CD14-positive monocyte (primary cell): ENCODE results near the gene CEBPB. TPM values are rescaled to one million over a fixed set of nuclear protein-coding genes. Genes with fewer than 3 reads are reported as not detected.

ENCODE experiments used
- DNase-seq, 3 donors: peaks; one replicate each; pipeline ENCODE4 v3.0.0-alpha.2; 2011 to 2022
- H2AFZ ChIP-seq: 2 replicates; pipeline ENCODE4 v1.6.0; 2012; ENCODE audit warnings: mild to moderate bottlenecking, low read depth, low read length, inconsistent platforms; ENCODE audit not compliant: insufficient read depth, poor library complexity, severe bottlenecking
- H3K27ac ChIP-seq, 2 donors: 1 replicate in 1 of 2; 2 replicates in 1 of 2; pipeline ENCODE4 v1.5.1; 2012 to 2013; ENCODE audit warnings: low read length in 2 of 2, control low read depth in 1 of 2, inconsistent platforms in 1 of 2, low read depth in 1 of 2, mild to moderate bottlenecking in 1 of 2
- H3K27me3 ChIP-seq, 2 donors: one replicate each; pipeline versions ENCODE4 v1.6.0 to v1.6.1; 2011 to 2013; ENCODE audit warnings: low read length in 2 of 2; ENCODE audit not compliant: control insufficient read depth in 2 of 2, insufficient read depth in 2 of 2
- H3K36me3 ChIP-seq, 2 donors: replicated peaks in 1 of 2; 1 replicate in 1 of 2; 2 replicates in 1 of 2; pipeline versions ENCODE4 v1.5.1 to v1.6.1; 2012 to 2013; ENCODE audit warnings: low read length in 2 of 2, control low read depth in 1 of 2, inconsistent platforms in 1 of 2, mild to moderate bottlenecking in 1 of 2; ENCODE audit not compliant: insufficient read depth in 2 of 2, control insufficient read depth in 1 of 2
- H3K4me1 ChIP-seq, 2 donors: 1 replicate in 1 of 2; 2 replicates in 1 of 2; pipeline versions ENCODE4 v1.5.1 to v1.6.1; 2012 to 2013; ENCODE audit warnings: low read length in 2 of 2, control low read depth in 1 of 2, inconsistent platforms in 1 of 2, mild to moderate bottlenecking in 1 of 2, moderate library complexity in 1 of 2; ENCODE audit not compliant: insufficient read depth in 2 of 2, control insufficient read depth in 1 of 2
- H3K4me2 ChIP-seq: replicated peaks from 2 replicates; pipeline ENCODE3; 2012; ENCODE audit warnings: low read length, moderate library complexity, mild to moderate bottlenecking; ENCODE audit not compliant: poor library complexity, severe bottlenecking; ENCODE audit errors: extremely low read depth
- H3K4me3 ChIP-seq, 3 experiments: fragments of 200-600 bp in 1 of 3; sonication (generic) in 1 of 3; replicated peaks in 1 of 3; 1 replicate in 2 of 3; 2 replicates in 1 of 3; pipeline ENCODE4 v1.5.1; 2011 to 2013; ENCODE audit warnings: low read length in 3 of 3, mild to moderate bottlenecking in 3 of 3, control low read depth in 2 of 3, low read depth in 2 of 3, inconsistent platforms in 1 of 3, moderate library complexity in 1 of 3
- H3K79me2 ChIP-seq: 2 replicates; pipeline ENCODE4 v1.6.0; 2012; ENCODE audit warnings: mild to moderate bottlenecking, control low read depth, inconsistent platforms, low read length, moderate library complexity; ENCODE audit not compliant: insufficient read depth
- H3K9ac ChIP-seq: 2 replicates; pipeline ENCODE4 v1.6.0; 2017; ENCODE audit warnings: low read length, mild to moderate bottlenecking; ENCODE audit not compliant: insufficient read depth, poor library complexity, severe bottlenecking
- H3K9me3 ChIP-seq, 2 donors: replicated peaks in 1 of 2; 1 replicate in 1 of 2; 2 replicates in 1 of 2; pipeline versions ENCODE4 v1.5.1 to v1.6.1; 2012 to 2013; ENCODE audit warnings: low read length in 2 of 2, control low read depth in 1 of 2; ENCODE audit not compliant: control insufficient read depth in 1 of 2, insufficient read depth in 1 of 2
- H4K20me1 ChIP-seq: 2 replicates; pipeline ENCODE4 v1.6.0; 2012; ENCODE audit warnings: mild to moderate bottlenecking, low read length, control low read depth, moderate library complexity; ENCODE audit not compliant: insufficient read depth
- H3K27ac Mint-ChIP-seq, 7 donors: one replicate each; pipeline ENCODE4 v1.8.0; 2020; ENCODE audit warnings: mild to moderate bottlenecking in 7 of 7, mixed read lengths in 7 of 7, moderate library complexity in 6 of 7, inconsistent platforms in 2 of 7
- H3K27me3 Mint-ChIP-seq, 3 donors: one replicate each; pipeline ENCODE4 v1.8.0; 2021 to 2022; ENCODE audit warnings: low read depth in 3 of 3, mild to moderate bottlenecking in 3 of 3, mixed read lengths in 3 of 3, moderate library complexity in 3 of 3, inconsistent platforms in 1 of 3
- H3K36me3 Mint-ChIP-seq, 2 donors: one replicate each; pipeline ENCODE4 v1.8.0; 2020; ENCODE audit warnings: mixed read lengths in 2 of 2, inconsistent platforms in 1 of 2, mild to moderate bottlenecking in 1 of 2
- H3K4me1 Mint-ChIP-seq: one replicate; pipeline ENCODE4 v1.8.0; 2020; ENCODE audit warnings: mild to moderate bottlenecking, mixed read lengths
- H3K4me3 Mint-ChIP-seq, 2 donors: one replicate each; pipeline ENCODE4 v1.8.0; 2020; ENCODE audit warnings: mild to moderate bottlenecking in 2 of 2, mixed read lengths in 2 of 2, moderate library complexity in 1 of 2
- H3K9me3 Mint-ChIP-seq, 7 donors: one replicate each; pipeline ENCODE4 v1.8.0; 2020 to 2022; ENCODE audit warnings: mixed read lengths in 7 of 7, mild to moderate bottlenecking in 6 of 7, moderate library complexity in 6 of 7, inconsistent platforms in 2 of 7
- CTCF ChIP-seq: fragments of 200-600 bp; IDR thresholded peaks from one replicate; pipeline ENCODE4 v1.8.0; 2022; ENCODE audit warnings: antibody characterized with exemption, mild to moderate bottlenecking
- WGBS: methylation state at CpG from one replicate; pipeline ENCODE4 v1.1.5; 2013; ENCODE audit warnings: missing lambda C conversion rate; ENCODE audit not compliant: insufficient coverage; 5-methylcytosine and 5-hydroxymethylcytosine counted together
- intact Hi-C, 2 donors: fragments of 100-400 bp; cut with micrococcal nuclease; formaldehyde crosslinking; loops; one replicate each; pipeline versions ENCODE4 v1.15.0 to v1.15.1; 2023
- polyA plus RNA-seq, 3 donors: library from polyadenylated mRNA; depleted of rRNA in 1 of 3; unstranded in 2 of 3; stranded (reverse) in 1 of 3; fragments of 300-500 nt in 2 of 3; fragments of >200 nt in 1 of 3; fragmentation: Illumina TruSeq in 2 of 3; gene quantifications; 1 replicate in 2 of 3; 2 replicates in 1 of 3; pipeline ENCODE4 v1.2.3, GENCODE V29; 2012 to 2021

CEBPB gene
- polyA plus RNA-seq, 3 donors: 52.4 to 445 (median 80.8) TPM

GRCh38 chr20:50191544-50192363 is 1.1 kb downstream of the CEBPB start:
- H3K27me3 Mint-ChIP-seq: peaks cover 0 to 6% (median 0%) of the 10 kb centered on the region in 3 donors

More at GRCh38 chr20:50191544-50192363, 1.1 kb downstream of the CEBPB start:
- peaks cover 52% of the 10 kb centered on the region for H4K20me1 ChIP-seq
- no peaks in the 10 kb centered on the region for H3K9me3 ChIP-seq
- peaks cover 69 to 73% of the 10 kb centered on the region in 2 donors for H3K4me1 ChIP-seq
- no peaks in the 10 kb centered on the region for H3K27me3 ChIP-seq
- peaks cover 36 to 40% of the 10 kb centered on the region in 2 donors for H3K36me3 Mint-ChIP-seq
- intact Hi-C loops: loop anchor here (2.0 to 5.0 kb wide), 5 partner anchors 36 to 157 kb away; no protein-coding TSS in a partner anchor
- peaks cover 24 to 30% of the 10 kb centered on the region in 2 donors for H3K36me3 ChIP-seq
- H2AFZ ChIP-seq: no peak overlapping the region
- H3K4me1 Mint-ChIP-seq: peaks cover 59% of the 10 kb centered on the region
- under 1% methylated on average over 76 of the region's 96 CpGs for WGBS
- peaks cover 0 to 9% (median 0%) of the 10 kb centered on the region in 7 donors for H3K9me3 Mint-ChIP-seq
- peaks cover 51% of the 10 kb centered on the region for H3K79me2 ChIP-seq
- peak overlapping the region; percentile 90 to 97 (median 95) for H3K27ac Mint-ChIP-seq
- H3K4me2 ChIP-seq: peak overlapping the region; percentile 87
- H3K4me3 ChIP-seq: peak overlapping the region; percentile 85 to 96 (median 96)
- DNase-seq: peak in 2 of 3 donors; percentile 36 to 44
- peak overlapping the region; percentile 97 to 100 for H3K4me3 Mint-ChIP-seq
- peak; percentile 39 for TF ChIP-seq CTCF
- peak overlapping the region; percentile 88 to 90 for H3K27ac ChIP-seq
- peak overlapping the region; percentile 99 for H3K9ac ChIP-seq
